Right lobe of liver (tissue), 4 donors: ENCODE data around the gene ZCCHC14.

Experiments used
- POLR2A ChIP-seq: fragments of 450-650 bp; IDR thresholded peaks from one replicate; pipeline ENCODE4 v1.6.1; 2017; ENCODE audit warnings: antibody characterized with exemption, mild to moderate bottlenecking
- TF ChIP-seq, protein P1 (sequence below), 4 donors: fragments of 200-600 bp in 3 of 4; fragments of 450-650 bp in 1 of 4; IDR thresholded peaks; one replicate each; pipeline versions ENCODE4 v1.5.1 to v1.8.0; 2016 to 2022; ENCODE audit warnings: antibody characterized with exemption in 4 of 4, mild to moderate bottlenecking in 2 of 4
- donor health status: DM: no; HTN: no; CAD: no.
- donor health status: DM: no; HTN: no; CAD: no.
- donor health status: DM: no; HTN: yes; CAD: no.

DNA sequence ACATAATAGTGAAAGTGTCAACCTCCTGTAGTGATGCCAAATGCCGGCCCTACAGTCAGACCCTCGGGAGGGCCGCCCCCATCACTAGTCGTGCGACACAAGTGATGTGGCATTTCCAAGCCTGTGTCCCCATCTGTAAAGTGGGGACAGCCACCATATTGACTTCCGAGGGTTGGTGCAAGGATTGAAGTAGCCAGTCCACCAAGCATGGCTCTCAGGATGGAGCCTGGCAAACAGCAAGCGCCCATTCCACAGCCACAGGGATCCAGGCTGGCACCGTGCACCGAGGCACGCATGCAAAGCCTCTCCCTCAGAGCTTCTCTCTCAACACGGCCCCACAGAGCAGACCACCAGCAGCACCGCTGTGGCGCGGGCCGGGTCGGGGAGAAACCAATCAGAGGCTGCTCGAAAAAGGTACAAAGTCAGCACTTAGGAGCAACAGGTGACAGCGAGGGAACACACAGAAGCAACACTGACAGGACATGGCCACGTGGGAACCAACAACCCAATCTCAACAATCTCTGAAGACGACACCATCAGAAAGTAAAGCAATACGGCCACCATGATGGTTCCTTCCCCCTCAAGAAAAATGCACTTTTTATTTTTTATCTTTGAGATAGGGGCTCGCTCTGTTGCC lies 20.6 kb downstream of the ZCCHC14 start:
- TF ChIP-seq, protein P1, sequence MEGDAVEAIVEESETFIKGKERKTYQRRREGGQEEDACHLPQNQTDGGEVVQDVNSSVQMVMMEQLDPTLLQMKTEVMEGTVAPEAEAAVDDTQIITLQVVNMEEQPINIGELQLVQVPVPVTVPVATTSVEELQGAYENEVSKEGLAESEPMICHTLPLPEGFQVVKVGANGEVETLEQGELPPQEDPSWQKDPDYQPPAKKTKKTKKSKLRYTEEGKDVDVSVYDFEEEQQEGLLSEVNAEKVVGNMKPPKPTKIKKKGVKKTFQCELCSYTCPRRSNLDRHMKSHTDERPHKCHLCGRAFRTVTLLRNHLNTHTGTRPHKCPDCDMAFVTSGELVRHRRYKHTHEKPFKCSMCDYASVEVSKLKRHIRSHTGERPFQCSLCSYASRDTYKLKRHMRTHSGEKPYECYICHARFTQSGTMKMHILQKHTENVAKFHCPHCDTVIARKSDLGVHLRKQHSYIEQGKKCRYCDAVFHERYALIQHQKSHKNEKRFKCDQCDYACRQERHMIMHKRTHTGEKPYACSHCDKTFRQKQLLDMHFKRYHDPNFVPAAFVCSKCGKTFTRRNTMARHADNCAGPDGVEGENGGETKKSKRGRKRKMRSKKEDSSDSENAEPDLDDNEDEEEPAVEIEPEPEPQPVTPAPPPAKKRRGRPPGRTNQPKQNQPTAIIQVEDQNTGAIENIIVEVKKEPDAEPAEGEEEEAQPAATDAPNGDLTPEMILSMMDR (IDR thresholded peaks at IDR 0.05) = no peak
- TF ChIP-seq POLR2A = no peak
